H1 (cell line): ENCODE data around the gene ADIPOR2. TPM values are rescaled to one million over a fixed set of nuclear protein-coding genes. Genes with fewer than 3 reads are reported as not detected.
A peak's percentile ranks its signal among the peaks of the same experiment; 100 is the strongest.

ENCODE experiments used
- CTCF ChIA-PET: fragments of 300-600 bp; sonication (Branson Sonifier 250); formaldehyde crosslinking; loops from one replicate; lab custom pipeline; 2021; ENCODE audit not compliant: partially characterized antibody; lab: Charles Lee
- POLR2A ChIA-PET: fragments of 300-600 bp; sonication (Branson Sonifier 250); formaldehyde crosslinking; loops from one replicate; lab custom pipeline; 2021; ENCODE audit warnings: inconsistent platforms; ENCODE audit not compliant: partially characterized antibody; lab: Charles Lee
- DNase-seq, 2 experiments: peaks; one replicate each; pipeline versions ENCODE4 v3.0.0 to v3.0.0-alpha.2; 2010 to 2022; ENCODE audit warnings: low spot score in 2 of 2, low read depth in 1 of 2, mixed read lengths in 1 of 2
- FAIRE-seq: peaks from 2 replicates; lab custom pipeline; 2011; peaks lifted over from hg19 to GRCh38; lab: Jason Lieb, UNC
- H2AFZ ChIP-seq: 2 replicates; pipeline ENCODE4 v1.8.1; 2012; ENCODE audit warnings: low read length, inconsistent platforms
- H2AK5ac ChIP-seq: 2 replicates; pipeline ENCODE4 v1.6.1; 2013; ENCODE audit warnings: low read depth, low read length
- H2BK120ac ChIP-seq: replicated peaks from 2 replicates; pipeline ENCODE3; 2013; ENCODE audit warnings: low read depth, low read length, inconsistent platforms
- H2BK12ac ChIP-seq: 2 replicates; pipeline ENCODE4 v1.6.1; 2013; ENCODE audit warnings: low read depth, low read length
- H2BK15ac ChIP-seq: 2 replicates; pipeline ENCODE4 v1.6.1; 2013; ENCODE audit warnings: low read length
- H2BK20ac ChIP-seq: 2 replicates; pipeline ENCODE4 v1.6.1; 2013; ENCODE audit warnings: low read length
- H2BK5ac ChIP-seq: 2 replicates; pipeline ENCODE4 v1.6.1; 2013; ENCODE audit warnings: low read depth, low read length
- H3K14ac ChIP-seq: 2 replicates; pipeline ENCODE4 v1.6.1; 2013; ENCODE audit warnings: inconsistent platforms; ENCODE audit not compliant: insufficient read length
- H3K18ac ChIP-seq: 2 replicates; pipeline ENCODE4 v1.6.1; 2013; ENCODE audit warnings: low read length; ENCODE audit errors: extremely low read depth
- H3K23ac ChIP-seq: 2 replicates; pipeline ENCODE4 v1.6.1; 2013; ENCODE audit warnings: inconsistent platforms; ENCODE audit not compliant: insufficient read length
- H3K23me2 ChIP-seq: 2 replicates; pipeline ENCODE4 v1.6.1; 2013; ENCODE audit warnings: low read depth, low read length
- H3K27ac ChIP-seq: 2 replicates; pipeline ENCODE4 v1.6.1; 2011; ENCODE audit warnings: low read depth, low read length, inconsistent platforms
- H3K27me3 ChIP-seq, 4 experiments: replicated peaks in 1 of 4; 1 replicate in 1 of 4; 2 replicates in 3 of 4; pipeline versions ENCODE4 v1.6.1 to v1.8.1; 2011 to 2013; ENCODE audit warnings: low read length in 3 of 4, mild to moderate bottlenecking in 3 of 4, inconsistent platforms in 2 of 4, mixed read lengths in 2 of 4, moderate library complexity in 1 of 4; ENCODE audit not compliant: control insufficient read depth in 3 of 4, insufficient read depth in 3 of 4; ENCODE audit errors: extremely low read depth in 1 of 4
- H3K36me3 ChIP-seq, 4 experiments: 2 replicates each; pipeline versions ENCODE4 v1.6.1 to v1.8.1; 2011 to 2013; ENCODE audit warnings: mild to moderate bottlenecking in 4 of 4, low read length in 3 of 4, moderate library complexity in 2 of 4, control low read depth in 1 of 4, inconsistent platforms in 1 of 4; ENCODE audit not compliant: insufficient read depth in 4 of 4, control insufficient read depth in 2 of 4
- H3K4ac ChIP-seq: replicated peaks from 2 replicates; pipeline ENCODE3; 2013; ENCODE audit warnings: low read length, low read depth, mixed read lengths, inconsistent platforms; ENCODE audit not compliant: insufficient read length
- H3K4me1 ChIP-seq, 4 experiments: replicated peaks in 1 of 4; 1 replicate in 1 of 4; 2 replicates in 3 of 4; pipeline versions ENCODE4 v1.6.1 to v1.8.1; 2011 to 2013; ENCODE audit warnings: low read length in 3 of 4, inconsistent platforms in 2 of 4, mixed read lengths in 1 of 4; ENCODE audit not compliant: insufficient read depth in 4 of 4, control insufficient read depth in 3 of 4
- H3K4me2 ChIP-seq, 2 experiments: 2 replicates each; pipeline versions ENCODE4 v1.6.1 to v1.8.1; 2011 to 2013; ENCODE audit warnings: low read depth in 2 of 2, low read length in 2 of 2, control low read depth in 1 of 2, inconsistent platforms in 1 of 2, mild to moderate bottlenecking in 1 of 2; ENCODE audit not compliant: insufficient read depth in 1 of 2
- H3K4me3 ChIP-seq, 4 experiments: fragments of 200-600, 300-600 bp in 1 of 4; sonication (generic), shearing (Covaris generic), sonication (Bioruptor Twin) in 1 of 4; 2 replicates each; pipeline versions ENCODE4 v1.5.1 to v1.8.1; 2011 to 2016; ENCODE audit warnings: low read length in 4 of 4, low read depth in 3 of 4, control low read depth in 2 of 4, inconsistent platforms in 2 of 4, mild to moderate bottlenecking in 2 of 4, mixed read lengths in 1 of 4, moderate library complexity in 1 of 4; ENCODE audit not compliant: insufficient read depth in 2 of 4; ENCODE audit errors: extremely low read depth in 1 of 4
- H3K56ac ChIP-seq: replicated peaks from 2 replicates; pipeline ENCODE3; 2013; ENCODE audit warnings: low read depth, mild to moderate bottlenecking, mixed read lengths, low read length, inconsistent platforms; ENCODE audit not compliant: insufficient read length
- H3K79me1 ChIP-seq: 2 replicates; pipeline ENCODE4 v1.6.1; 2013; ENCODE audit warnings: low read depth, low read length, control low read depth
- H3K79me2 ChIP-seq, 2 experiments: 2 replicates each; pipeline versions ENCODE4 v1.6.1 to v1.8.1; 2012 to 2013; ENCODE audit warnings: low read length in 2 of 2, mild to moderate bottlenecking in 2 of 2, inconsistent platforms in 1 of 2; ENCODE audit not compliant: insufficient read depth in 2 of 2, control insufficient read depth in 1 of 2
- H3K9ac ChIP-seq, 4 experiments: replicated peaks in 1 of 4; 1 replicate in 1 of 4; 2 replicates in 3 of 4; pipeline versions ENCODE4 v1.6.1 to v1.8.1; 2011 to 2013; ENCODE audit warnings: low read depth in 3 of 4, low read length in 3 of 4, control low read depth in 2 of 4, mild to moderate bottlenecking in 2 of 4, moderate library complexity in 2 of 4, inconsistent platforms in 1 of 4; ENCODE audit errors: extremely low read depth in 1 of 4
- H3K9me3 ChIP-seq, 2 experiments: 2 replicates each; pipeline versions ENCODE4 v1.6.1 to v1.8.1; 2012 to 2013; ENCODE audit warnings: mild to moderate bottlenecking in 2 of 2, moderate library complexity in 2 of 2, control low read depth in 1 of 2, inconsistent platforms in 1 of 2, low read depth in 1 of 2, low read length in 1 of 2, mixed read lengths in 1 of 2; ENCODE audit not compliant: insufficient read depth in 2 of 2
- H4K20me1 ChIP-seq, 2 experiments: replicated peaks in 1 of 2; 2 replicates each; pipeline versions ENCODE3 to v1.8.1; 2011 to 2013; ENCODE audit warnings: inconsistent platforms in 2 of 2, low read length in 2 of 2, mild to moderate bottlenecking in 1 of 2; ENCODE audit not compliant: insufficient read depth in 2 of 2, control insufficient read depth in 1 of 2
- H4K5ac ChIP-seq: 2 replicates; pipeline ENCODE4 v1.6.1; 2013; ENCODE audit warnings: low read length, low read depth, mixed read lengths, inconsistent platforms; ENCODE audit not compliant: insufficient read length
- H4K8ac ChIP-seq: 2 replicates; pipeline ENCODE4 v1.8.0; 2013; ENCODE audit warnings: mild to moderate bottlenecking, moderate library complexity, low read length, inconsistent platforms; ENCODE audit not compliant: insufficient read depth; ENCODE audit errors: extremely low read depth
- H4K91ac ChIP-seq: replicated peaks from 2 replicates; pipeline ENCODE3; 2013; ENCODE audit warnings: low read length, mixed read lengths, inconsistent platforms; ENCODE audit not compliant: insufficient read length
- TBP ChIP-seq: IDR thresholded peaks from 2 replicates; pipeline ENCODE4 v1.6.1; 2011; ENCODE audit warnings: low read depth, low read length, improper control_type of control experiment
- YY1 ChIP-seq: IDR thresholded peaks from 2 replicates; pipeline ENCODE4 v1.6.1; 2011; ENCODE audit warnings: low read depth, mild to moderate bottlenecking, low read length
- WGBS, 2 experiments: shearing (Covaris generic) in 1 of 2; methylation state at CpG; one replicate each; pipeline versions ENCODE4 v1.1.6 to v1.1.7; 2013 to 2015; ENCODE audit warnings: low lambda C conversion rate in 2 of 2, mixed read lengths in 2 of 2, inconsistent platforms in 1 of 2, low coverage in 1 of 2, missing lambda C conversion rate in 1 of 2; ENCODE audit not compliant: insufficient replicate concordance in 2 of 2, insufficient coverage in 1 of 2, insufficient read length in 1 of 2; ENCODE audit errors: extremely low coverage in 1 of 2, missing lambda C conversion rate in 1 of 2; 5-methylcytosine and 5-hydroxymethylcytosine counted together
- polyA plus RNA-seq, 7 experiments: library from polyadenylated mRNA; depleted of rRNA in 3 of 7; stranded (reverse) in 5 of 7; unstranded in 2 of 7; fragments of >200 nt in 5 of 7; fragments of 200-250 nt in 2 of 7; gene quantifications; 1 replicate in 5 of 7; 2 replicates in 1 of 7; 4 replicates in 1 of 7; pipeline versions ENCODE4 v1.2.1 to v1.2.3, GENCODE V29; 2011 to 2013; ENCODE audit warnings: missing spikeins in 2 of 7, mixed read lengths in 2 of 7
- total RNA-seq: library from RNA; stranded (reverse); fragmentation: NEBNext Ultra II Directional; extraction: Animal tissue kit (Norgen Biotek cat#: 25700); gene quantifications from 2 replicates; pipeline ENCODE4 v1.2.1, GENCODE V29; 2021

The ADIPOR2 gene
- total and polyA plus RNA-seq, 2 of the 8 experiments (the other 6 are each of a cell fraction or from before 2014, with no cell fraction given): 17.5 to 50.8 TPM

DNA sequence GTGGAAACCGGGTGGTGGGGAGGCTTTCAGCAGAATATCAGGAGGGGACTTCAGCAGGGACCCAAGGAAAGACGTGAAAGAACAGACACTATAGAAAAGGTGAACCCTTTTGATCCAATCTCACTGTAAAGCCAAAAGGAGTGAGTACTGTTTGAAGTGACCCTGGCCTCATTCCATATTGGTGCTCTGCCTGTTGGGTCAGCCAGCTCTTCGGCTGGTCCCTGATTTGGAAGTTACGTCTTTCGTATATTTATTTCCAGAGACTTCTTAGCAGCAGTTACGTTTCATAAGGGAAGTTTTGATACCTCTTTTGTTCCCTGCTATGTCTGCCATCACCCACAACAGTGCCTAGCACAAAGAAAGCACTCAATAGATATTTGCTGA is 39.9 kb upstream of the ADIPOR2 start:
- Histone ChIP-seq H3K79me1 (no peaks in the 10 kb centered on the region), H3K4me3 (no peak overlapping the region), H2BK20ac (no peak overlapping the region), H4K5ac (no peak overlapping the region), H3K27me3 (peaks cover 0 to 1% (median 0%) of the 10 kb centered on the region in 4 experiments; a peak in 1 of 7 replicates), H3K36me3 (no peaks in the 10 kb centered on the region), H3K23me2 (peaks cover 2% of the 10 kb centered on the region; the same call in 1 of the 2 replicates), H3K18ac (no peak overlapping the region), H2BK15ac (no peak overlapping the region), H3K4ac (no peak overlapping the region), H3K9ac (no peak overlapping the region), H3K14ac (no peak overlapping the region), H3K9me3 (no peaks in the 10 kb centered on the region), H3K79me2 (no peaks in the 10 kb centered on the region), H2AFZ (no peak overlapping the region), H4K8ac (no peak overlapping the region), H2AK5ac (no peak overlapping the region), H3K4me1 (peaks cover 0 to 3% (median 0%) of the 10 kb centered on the region in 4 experiments; a peak in 1 of 7 replicates), H2BK12ac (no peak overlapping the region), H4K91ac (no peak overlapping the region), H3K4me2 (0 out of 4 replicates have a peak overlapping the region, but pooled peaks of 1 of the 2 experiments have one; percentile 25), H3K27ac (no peak overlapping the region), H3K56ac (no peak overlapping the region), H2BK120ac (no peak overlapping the region), H3K23ac (no peak overlapping the region), H2BK5ac (no peak overlapping the region), H4K20me1 (no peaks in the 10 kb centered on the region)
- no peak for DNase-seq
- ChIA-PET POLR2A (interaction anchor here (2.3 kb wide), 1 partner anchor 141 kb away, joined by 6 read pairs; no protein-coding TSS in a partner anchor), CTCF (interaction anchor here (0.7 to 18.8 kb wide), 10 partner anchors 9 to 289 kb away, joined by 3 to 265 read pairs (median 10); no protein-coding TSS in a partner anchor)
- FAIRE-seq: no peak
- 86% methylated on average over 6 of the region's 6 CpGs; no CpG with 5 or more reads in 1 of the 2 experiments for WGBS, 2 experiments
- TF ChIP-seq TBP (no peak), YY1 (no peak)
